GM10847 (cell line): Measurements from ENCODE around the gene IKBKG.
A peak's percentile ranks its signal among the peaks of the same experiment; 100 is the strongest.

ENCODE experiments used
- POLR2A ChIP-seq: IDR thresholded peaks from 2 replicates; pipeline ENCODE4 v1.6.1; 2011; ENCODE audit not compliant: insufficient read length; ENCODE audit errors: extremely low read depth

The IKBKG gene

GRCh38 chrX:154547245-154548027, at the start of gene IKBKG:
Gene IKBKG (plus strand): TSS chrX:154547620. CDS start chrX:154552003, 4,383 bp downstream.
- peak; percentile 20 for TF ChIP-seq POLR2A

- no peak for TF ChIP-seq POLR2A
Measured at GRCh38 chrX:154502098-154502497, 45.3 kb upstream of the IKBKG start.

- TF ChIP-seq POLR2A: no peak
Measured at GRCh38 chrX:154502989-154503388, 44.4 kb upstream of the IKBKG start.

GRCh38 chrX:154505734-154506133, 41.7 kb upstream of the IKBKG start:
- TF ChIP-seq POLR2A: no peak

- no peak for TF ChIP-seq POLR2A
Measured at GRCh38 chrX:154506483-154507332, 40.7 kb upstream of the IKBKG start.

GRCh38 chrX:154507673-154508383, 39.6 kb upstream of the IKBKG start:
- TF ChIP-seq POLR2A: no peak

GRCh38 chrX:154508384-154508745, 39.1 kb upstream of the IKBKG start:
- TF ChIP-seq POLR2A: no peak

GRCh38 chrX:154509455-154509854, 38.0 kb upstream of the IKBKG start:
- TF ChIP-seq POLR2A: no peak

- TF ChIP-seq POLR2A: no peak
Measured at GRCh38 chrX:154511761-154512160, 35.7 kb upstream of the IKBKG start.

- no peak for TF ChIP-seq POLR2A
Measured at GRCh38 chrX:154512879-154513553, 34.4 kb upstream of the IKBKG start.

GRCh38 chrX:154513716-154514115, 33.7 kb upstream of the IKBKG start:
- no peak for TF ChIP-seq POLR2A

GRCh38 chrX:154515090-154515965, 32.1 kb upstream of the IKBKG start:
- TF ChIP-seq POLR2A: no peak

- TF ChIP-seq POLR2A: peak; percentile 28
Measured at GRCh38 chrX:154515966-154516655, 31.3 kb upstream of the IKBKG start, which contains the start of gene FAM3A. Gene FAM3A (minus strand): TSS chrX:154516232. CDS start chrX:154515772, 460 bp downstream.
